DND-41 (cell line): ENCODE measurements around the gene SLC22A12.

Experiments used
- EZH2 ChIP-seq: IDR thresholded peaks from 3 replicates; pipeline ENCODE4 v1.6.1; 2012; ENCODE audit warnings: borderline replicate concordance, low read depth, mild to moderate bottlenecking, moderate library complexity, low read length, inconsistent platforms; ENCODE audit not compliant: severe bottlenecking
- TF ChIP-seq, protein P1 (sequence below): IDR thresholded peaks from 2 replicates; pipeline ENCODE4 v1.5.1; 2012; ENCODE audit warnings: borderline replicate concordance, low read length, moderate library complexity, mild to moderate bottlenecking; ENCODE audit not compliant: poor library complexity, severe bottlenecking; ENCODE audit errors: extremely low read depth

DNA sequence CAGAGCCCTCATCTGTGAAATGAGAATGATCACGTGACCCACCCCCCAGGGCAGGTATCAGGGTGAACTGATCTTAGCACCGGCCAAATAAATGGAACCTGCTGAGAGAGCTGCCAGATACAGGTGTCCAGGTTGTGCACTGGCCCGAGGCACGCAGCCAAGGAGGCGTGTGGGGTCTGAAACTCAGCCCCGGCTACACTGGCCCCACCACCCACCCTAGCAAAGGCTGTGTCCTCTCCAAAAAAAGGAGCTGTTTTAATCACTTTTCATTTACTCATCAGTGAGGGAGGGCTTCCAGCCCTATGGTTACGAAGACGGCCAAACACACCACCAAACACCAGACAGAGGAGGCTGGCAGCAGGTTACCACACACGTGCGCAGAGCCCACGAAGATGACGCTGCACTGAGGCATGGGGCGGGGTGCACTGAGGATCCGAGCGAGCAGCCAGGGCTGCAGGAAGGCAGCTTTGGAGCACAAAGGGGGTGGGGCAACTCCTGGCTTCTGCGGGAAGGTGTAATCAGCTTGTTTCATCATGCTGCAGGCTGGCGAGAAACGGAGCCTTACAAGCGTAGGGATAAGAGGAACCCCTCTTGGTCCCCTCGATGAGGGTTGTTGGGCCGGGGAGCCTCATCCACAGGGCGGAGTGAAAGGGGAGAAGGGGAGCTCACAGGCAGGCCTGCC, 19.5 kb upstream of the SLC22A12 start:
- TF ChIP-seq, protein P1, sequence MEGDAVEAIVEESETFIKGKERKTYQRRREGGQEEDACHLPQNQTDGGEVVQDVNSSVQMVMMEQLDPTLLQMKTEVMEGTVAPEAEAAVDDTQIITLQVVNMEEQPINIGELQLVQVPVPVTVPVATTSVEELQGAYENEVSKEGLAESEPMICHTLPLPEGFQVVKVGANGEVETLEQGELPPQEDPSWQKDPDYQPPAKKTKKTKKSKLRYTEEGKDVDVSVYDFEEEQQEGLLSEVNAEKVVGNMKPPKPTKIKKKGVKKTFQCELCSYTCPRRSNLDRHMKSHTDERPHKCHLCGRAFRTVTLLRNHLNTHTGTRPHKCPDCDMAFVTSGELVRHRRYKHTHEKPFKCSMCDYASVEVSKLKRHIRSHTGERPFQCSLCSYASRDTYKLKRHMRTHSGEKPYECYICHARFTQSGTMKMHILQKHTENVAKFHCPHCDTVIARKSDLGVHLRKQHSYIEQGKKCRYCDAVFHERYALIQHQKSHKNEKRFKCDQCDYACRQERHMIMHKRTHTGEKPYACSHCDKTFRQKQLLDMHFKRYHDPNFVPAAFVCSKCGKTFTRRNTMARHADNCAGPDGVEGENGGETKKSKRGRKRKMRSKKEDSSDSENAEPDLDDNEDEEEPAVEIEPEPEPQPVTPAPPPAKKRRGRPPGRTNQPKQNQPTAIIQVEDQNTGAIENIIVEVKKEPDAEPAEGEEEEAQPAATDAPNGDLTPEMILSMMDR = no peak
- no peak for TF ChIP-seq EZH2
